Prostate gland (tissue), 2 donors: ENCODE data around the gene ATP6V1B1.

ENCODE experiments used
- POLR2A ChIP-seq: fragments of 450-650 bp; IDR thresholded peaks from one replicate; pipeline ENCODE4 v1.6.1; 2016; ENCODE audit warnings: antibody characterized with exemption, mild to moderate bottlenecking
- POLR2AphosphoS5 ChIP-seq: sonication (generic); formaldehyde crosslinking; IDR thresholded peaks from one replicate; pipeline ENCODE4 v1.6.1; 2017; ENCODE audit warnings: antibody characterized with exemption
- TF ChIP-seq, protein P1 (sequence below), 4 experiments: fragments of 200-600 bp in 2 of 4; fragments of 450-650 bp in 2 of 4; sonication (generic) in 2 of 4; IDR thresholded peaks; 1 replicate in 3 of 4; 2 replicates in 1 of 4; pipeline ENCODE4 v1.5.1; 2016 to 2019; ENCODE audit warnings: antibody characterized with exemption in 4 of 4, mild to moderate bottlenecking in 2 of 4, moderate library complexity in 2 of 4

DNA sequence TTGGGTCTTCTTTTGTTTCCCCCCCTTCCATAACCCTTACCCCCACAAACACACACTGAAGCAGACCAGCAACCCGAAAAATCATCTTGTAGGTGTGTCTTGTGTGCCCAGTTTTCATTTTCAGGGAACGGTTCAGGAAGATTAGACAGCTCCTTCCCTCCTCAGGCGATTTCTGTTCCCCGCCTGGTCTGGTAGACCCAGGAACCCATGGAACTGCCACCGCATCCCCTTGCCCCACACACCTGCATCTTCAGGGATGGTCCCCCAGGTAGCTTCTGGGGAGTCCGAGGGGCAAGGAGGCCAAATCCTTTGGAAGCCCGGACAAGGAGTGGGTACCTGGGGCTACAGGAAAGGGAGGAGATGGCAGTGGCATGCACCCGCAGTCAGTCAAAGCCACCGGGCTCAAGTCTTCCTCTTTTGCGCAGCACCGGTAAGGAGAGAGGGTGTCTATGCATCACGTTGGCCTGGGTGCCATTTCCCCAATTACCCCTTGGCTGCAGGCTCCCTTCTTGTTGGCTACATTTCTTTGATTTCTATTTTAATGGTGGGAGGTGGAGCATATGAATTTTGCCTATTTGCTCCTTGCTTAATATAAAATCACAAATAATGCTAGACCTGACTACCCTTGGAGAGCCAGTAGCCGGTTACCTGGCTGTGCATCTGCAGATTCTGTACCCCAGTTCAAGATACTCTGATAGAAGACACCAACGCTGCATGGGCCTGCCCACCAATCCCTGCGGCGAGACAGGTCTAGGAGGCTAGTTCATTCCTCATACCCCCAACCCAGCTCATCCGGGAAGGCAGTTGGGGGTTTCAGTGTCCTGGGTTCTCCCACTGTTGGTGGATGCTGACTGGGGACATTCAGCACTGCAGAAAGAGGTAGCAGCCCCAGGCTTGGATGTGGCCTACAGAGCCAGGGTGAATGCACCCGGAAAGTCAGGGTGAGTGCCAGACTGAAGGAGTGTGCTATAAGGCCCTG is 30.0 kb upstream of the ATP6V1B1 start:
- TF ChIP-seq POLR2A (no peak), POLR2AphosphoS5 (no peak)
- TF ChIP-seq, protein P1, sequence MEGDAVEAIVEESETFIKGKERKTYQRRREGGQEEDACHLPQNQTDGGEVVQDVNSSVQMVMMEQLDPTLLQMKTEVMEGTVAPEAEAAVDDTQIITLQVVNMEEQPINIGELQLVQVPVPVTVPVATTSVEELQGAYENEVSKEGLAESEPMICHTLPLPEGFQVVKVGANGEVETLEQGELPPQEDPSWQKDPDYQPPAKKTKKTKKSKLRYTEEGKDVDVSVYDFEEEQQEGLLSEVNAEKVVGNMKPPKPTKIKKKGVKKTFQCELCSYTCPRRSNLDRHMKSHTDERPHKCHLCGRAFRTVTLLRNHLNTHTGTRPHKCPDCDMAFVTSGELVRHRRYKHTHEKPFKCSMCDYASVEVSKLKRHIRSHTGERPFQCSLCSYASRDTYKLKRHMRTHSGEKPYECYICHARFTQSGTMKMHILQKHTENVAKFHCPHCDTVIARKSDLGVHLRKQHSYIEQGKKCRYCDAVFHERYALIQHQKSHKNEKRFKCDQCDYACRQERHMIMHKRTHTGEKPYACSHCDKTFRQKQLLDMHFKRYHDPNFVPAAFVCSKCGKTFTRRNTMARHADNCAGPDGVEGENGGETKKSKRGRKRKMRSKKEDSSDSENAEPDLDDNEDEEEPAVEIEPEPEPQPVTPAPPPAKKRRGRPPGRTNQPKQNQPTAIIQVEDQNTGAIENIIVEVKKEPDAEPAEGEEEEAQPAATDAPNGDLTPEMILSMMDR (IDR thresholded peaks at IDR 0.05) = no peak
